ENCODE results near the gene HPX.
A peak's percentile ranks its signal among the peaks of the same experiment; 100 is the strongest.

Gene HPX, protein sequence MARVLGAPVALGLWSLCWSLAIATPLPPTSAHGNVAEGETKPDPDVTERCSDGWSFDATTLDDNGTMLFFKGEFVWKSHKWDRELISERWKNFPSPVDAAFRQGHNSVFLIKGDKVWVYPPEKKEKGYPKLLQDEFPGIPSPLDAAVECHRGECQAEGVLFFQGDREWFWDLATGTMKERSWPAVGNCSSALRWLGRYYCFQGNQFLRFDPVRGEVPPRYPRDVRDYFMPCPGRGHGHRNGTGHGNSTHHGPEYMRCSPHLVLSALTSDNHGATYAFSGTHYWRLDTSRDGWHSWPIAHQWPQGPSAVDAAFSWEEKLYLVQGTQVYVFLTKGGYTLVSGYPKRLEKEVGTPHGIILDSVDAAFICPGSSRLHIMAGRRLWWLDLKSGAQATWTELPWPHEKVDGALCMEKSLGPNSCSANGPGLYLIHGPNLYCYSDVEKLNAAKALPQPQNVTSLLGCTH

DNA sequence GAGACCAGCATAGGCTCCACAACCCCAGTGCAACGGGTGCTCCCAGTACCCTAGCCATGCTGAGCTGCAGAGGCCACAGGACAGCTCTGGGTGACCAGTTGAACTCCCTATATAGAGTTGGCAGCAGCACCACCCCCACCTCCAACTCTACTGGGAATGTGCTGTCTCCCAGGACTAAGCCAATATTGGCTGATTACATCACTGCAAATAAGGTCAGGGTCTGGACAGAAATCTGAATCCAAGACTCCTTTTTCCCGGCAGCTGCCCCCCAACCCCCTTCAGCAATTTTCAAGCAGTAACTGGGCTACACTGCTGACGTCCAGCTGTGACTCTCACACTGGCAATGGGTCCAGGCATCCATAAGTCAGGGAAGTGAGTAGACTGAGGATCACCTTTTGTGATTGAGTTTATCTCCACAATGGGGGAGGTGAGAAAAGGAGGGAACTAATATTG lies at the start of gene HPX:
TSS of gene HPX (minus strand) at position 82 of the 453 bp plus-strand sequence. CDS start at position 58, 24 bp downstream.
- DNase-seq (ENCODE audit: low read depth in 3 of 3), result no peak

GRCh38 chr11:6489306-6489705 lies 48.5 kb upstream of the HPX start:
- no peak for DNase-seq (ENCODE audit: low read depth in 3 of 3)

DNA sequence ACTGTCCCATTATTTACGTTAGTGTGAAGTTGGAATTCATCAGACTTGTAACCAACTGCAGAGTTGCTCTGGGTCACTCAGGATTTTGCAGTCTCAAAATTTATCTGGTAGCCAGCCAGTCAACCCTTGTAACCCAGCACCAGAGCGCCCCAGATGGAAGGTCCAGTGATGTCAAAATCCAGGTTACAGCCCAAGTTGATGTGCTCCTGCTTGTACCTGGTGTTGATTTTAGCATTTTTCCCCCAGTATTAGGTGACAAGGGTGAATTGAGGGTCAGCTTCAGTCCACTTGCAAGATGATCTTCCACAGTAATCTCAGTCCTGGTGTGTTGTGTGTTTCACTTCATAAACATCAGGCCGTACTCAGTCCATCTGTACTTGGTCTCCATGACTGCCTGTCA lies 48.0 kb upstream of the HPX start:
- no peak for DNase-seq (ENCODE audit: low read depth in 3 of 3)

DNA sequence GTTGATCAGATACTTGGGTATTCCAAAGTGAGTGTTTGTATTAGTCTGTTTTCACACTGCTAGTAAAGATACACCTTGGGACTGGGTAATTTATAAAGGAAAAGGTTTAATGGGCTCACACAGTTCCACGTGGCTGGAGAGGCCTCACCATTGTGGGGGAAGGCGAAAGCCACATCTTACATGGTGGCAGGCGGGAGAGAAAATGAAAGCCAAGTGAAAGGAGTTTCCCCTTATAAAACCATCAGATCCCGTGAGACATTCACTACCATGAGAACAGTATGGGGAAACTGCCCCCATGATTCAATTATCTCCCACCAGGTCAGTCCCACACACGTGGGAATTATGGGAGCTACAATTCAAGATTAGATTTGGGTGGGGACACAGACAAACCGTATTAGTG lies 47.6 kb upstream of the HPX start:
- DNase-seq (ENCODE audit: low read depth in 3 of 3), result no peak

DNA sequence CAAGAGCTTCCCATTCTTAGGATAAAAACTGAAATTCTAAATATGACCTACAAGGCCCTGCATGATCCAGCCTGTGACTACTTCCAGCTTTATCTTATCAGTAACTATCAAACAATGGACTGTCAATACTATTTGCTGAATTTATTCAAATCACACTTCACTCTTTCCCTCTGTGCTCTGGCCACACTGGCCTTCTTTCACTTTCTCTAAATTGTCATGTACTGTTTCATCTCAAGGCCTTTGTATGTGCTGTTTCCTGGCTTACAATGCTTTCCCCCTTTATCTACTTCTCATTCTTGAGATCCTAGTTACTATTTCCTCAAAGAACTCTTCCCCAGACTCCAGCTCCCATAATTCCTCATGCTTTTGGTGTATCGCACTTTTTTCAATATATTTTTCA lies 46.2 kb upstream of the HPX start:
- DNase-seq (ENCODE audit: low read depth in 3 of 3), result no peak

- DNase-seq (ENCODE audit: low read depth in 3 of 3), result no peak
Measured at GRCh38 chr11:6486256-6486655, 45.5 kb upstream of the HPX start.

DNA sequence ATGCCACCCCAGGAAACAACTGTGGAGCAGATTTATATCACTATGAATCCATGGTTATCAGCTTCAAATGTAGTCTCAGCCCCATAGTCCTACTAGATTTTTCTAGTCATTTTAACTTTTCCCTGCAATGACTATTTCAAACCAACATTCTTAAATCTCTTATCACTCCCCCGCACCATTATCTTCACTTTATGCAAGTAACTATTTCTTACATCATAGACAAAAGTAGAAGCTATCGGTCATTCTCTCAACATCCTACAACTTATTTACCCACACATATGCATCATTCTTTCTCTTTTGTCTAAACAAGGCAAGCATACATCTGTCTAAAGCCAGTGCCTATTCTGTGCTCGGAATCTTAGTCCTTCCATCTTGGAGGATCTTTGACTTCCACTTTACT lies 44.9 kb upstream of the HPX start:
- DNase-seq (ENCODE audit: low read depth in 3 of 3), result no peak

GRCh38 chr11:6483015-6483414 lies 42.2 kb upstream of the HPX start:
- no peak for DNase-seq (ENCODE audit: low read depth in 3 of 3)

- no peak for DNase-seq (ENCODE audit: low read depth in 3 of 3)
Measured at GRCh38 chr11:6482441-6482840, 41.7 kb upstream of the HPX start.

GRCh38 chr11:6481924-6482275 lies 41.1 kb upstream of the HPX start:
- no peak for DNase-seq (ENCODE audit: low read depth in 3 of 3)

DNA sequence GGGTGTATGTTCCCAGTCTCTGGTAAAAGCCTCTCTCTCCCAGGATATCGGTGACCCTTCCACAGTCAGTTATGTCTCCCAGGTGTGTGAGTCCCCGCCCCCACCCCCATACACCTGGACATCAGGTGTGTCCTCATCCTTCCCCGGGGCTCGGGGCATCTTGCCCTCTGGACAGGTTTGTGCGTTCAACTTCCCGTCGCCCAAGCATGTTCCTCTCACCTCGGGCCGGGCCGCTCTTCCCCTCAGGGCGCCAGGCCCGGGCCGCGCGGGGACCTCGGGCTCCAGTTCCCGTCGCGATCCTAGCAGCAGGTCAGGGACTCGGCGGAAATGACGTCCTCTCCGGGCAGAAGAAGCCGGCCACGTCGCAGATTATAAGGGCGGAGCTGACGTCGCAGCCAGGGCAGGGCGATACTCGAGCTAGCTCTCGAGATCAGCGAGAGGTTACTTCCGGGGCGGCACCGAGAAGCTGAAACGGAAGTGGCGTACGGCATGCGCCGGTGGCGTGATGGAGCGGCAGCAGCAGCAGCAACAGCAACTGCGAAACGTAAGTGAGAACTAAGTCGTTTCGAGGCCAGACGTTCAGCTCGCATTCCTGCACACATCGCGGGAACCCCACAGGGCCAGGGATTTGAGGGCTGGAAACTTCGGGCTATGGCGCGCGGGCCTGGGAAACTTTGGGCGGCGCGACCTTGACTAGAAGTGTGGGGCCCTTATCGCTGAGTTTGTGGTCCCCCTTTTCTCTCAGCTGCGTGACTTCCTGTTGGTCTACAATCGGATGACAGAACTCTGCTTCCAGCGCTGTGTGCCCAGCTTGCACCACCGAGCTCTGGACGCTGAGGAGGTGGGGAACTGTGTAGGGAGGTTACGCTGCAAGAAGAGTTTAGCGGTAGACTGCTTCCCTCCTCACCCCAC lies 40.5 kb upstream of the HPX start, which contains the start of the genes ARFIP2 and TIMM10B:
TSS of gene ARFIP2 (minus strand) at position 320 of the 912 bp plus-strand sequence. CDS start 910 bp downstream, outside the sequence.
TSS of gene TIMM10B (plus strand) at position 490 of the 912 bp plus-strand sequence. CDS start at position 506, 16 bp downstream.
- peak; percentile 93 to 98 (median 96) for DNase-seq (ENCODE audit: low read depth in 3 of 3)

GRCh38 chr11:6480299-6480914 lies 39.6 kb upstream of the HPX start:
- no peak for DNase-seq (ENCODE audit: low read depth in 3 of 3)

DNA sequence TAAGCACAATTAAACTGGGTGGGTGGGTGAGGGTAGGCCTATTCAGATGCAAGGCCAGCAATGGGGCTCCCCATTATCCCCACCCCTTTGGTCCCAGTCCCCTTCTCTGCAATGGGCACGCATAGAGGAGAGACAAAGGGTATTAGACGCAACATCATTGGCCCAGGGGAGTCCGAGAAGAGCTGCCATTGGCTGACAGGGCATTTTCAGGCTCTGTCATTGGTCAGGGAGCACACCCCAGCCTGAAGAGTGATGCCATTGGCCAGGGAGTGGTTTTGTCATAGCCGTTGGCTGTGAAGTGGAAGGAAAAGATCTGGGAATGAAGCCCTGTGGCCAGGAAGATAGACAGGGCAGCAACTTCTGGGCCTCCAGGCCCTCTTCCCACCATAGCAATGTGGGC lies 35.8 kb upstream of the HPX start:
- DNase-seq (ENCODE audit: low read depth in 3 of 3), result no peak

DNA sequence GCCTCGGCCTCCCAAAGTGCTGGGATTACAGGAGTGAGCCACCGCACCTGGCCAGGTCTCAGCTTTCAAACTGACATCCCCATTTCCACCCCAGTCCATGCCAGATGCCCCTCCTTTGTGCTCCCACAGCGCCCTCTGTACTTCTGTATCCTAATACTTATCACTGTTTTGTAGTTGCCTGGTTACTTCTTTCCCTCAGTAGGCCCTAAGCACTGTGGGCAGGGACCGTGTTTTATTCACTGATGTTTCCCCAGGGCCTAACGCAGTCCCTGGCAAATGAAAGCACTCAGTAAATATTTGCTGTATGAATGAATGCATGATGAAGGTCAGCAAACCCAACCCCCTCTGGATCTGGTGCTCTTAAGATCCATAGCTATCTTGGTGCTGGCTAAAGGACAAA lies 35.1 kb upstream of the HPX start:
- no peak for DNase-seq (ENCODE audit: low read depth in 3 of 3)

GRCh38 chr11:6474806-6475500 lies 34.2 kb upstream of the HPX start:
- DNase-seq (ENCODE audit: low read depth in 3 of 3), result no peak

GRCh38 chr11:6474413-6474792 lies 33.6 kb upstream of the HPX start:
- no peak for DNase-seq (ENCODE audit: low read depth in 3 of 3)

- DNase-seq (ENCODE audit: low read depth in 3 of 3), result peak; percentile 21 to 68 (median 42)
Measured at GRCh38 chr11:6473451-6474412, 32.9 kb upstream of the HPX start, which contains the start of gene TRIM3. TSS of gene TRIM3 (minus strand) at chr11:6473941. CDS start at chr11:6465695, 8,246 bp downstream.

DNA sequence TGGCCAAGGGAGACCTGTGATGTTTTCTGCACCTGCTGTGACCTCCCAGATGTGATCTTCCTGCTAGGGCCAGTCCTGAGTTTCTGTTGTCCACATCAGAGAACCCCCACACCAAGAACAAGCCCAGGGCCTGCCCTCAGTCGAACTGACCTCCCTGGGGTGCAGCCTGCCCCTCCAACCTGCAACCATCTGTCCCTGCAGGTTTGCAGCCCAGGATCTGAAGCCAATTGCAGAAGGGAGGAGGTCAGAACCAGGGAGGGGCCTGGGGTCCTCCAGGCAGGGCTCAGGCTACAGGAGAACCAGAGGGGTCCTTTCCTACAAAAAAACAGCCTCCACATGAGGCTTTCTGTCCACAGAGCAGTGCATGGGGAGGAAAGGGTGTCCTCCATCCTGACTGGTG lies 32.1 kb upstream of the HPX start:
- no peak for DNase-seq (ENCODE audit: low read depth in 3 of 3)

GRCh38 chr11:6469599-6469998 lies 28.8 kb upstream of the HPX start:
- DNase-seq (ENCODE audit: low read depth in 3 of 3), result no peak

Measured in stimulated activated CD4-positive, alpha-beta T cell treated with anti-CD3 and anti-CD28 coated beads, TNF-alpha, amount 100 ng/mL, for 24 hours (primary cell).